ENCODE data around the gene METAP1D.

DNA sequence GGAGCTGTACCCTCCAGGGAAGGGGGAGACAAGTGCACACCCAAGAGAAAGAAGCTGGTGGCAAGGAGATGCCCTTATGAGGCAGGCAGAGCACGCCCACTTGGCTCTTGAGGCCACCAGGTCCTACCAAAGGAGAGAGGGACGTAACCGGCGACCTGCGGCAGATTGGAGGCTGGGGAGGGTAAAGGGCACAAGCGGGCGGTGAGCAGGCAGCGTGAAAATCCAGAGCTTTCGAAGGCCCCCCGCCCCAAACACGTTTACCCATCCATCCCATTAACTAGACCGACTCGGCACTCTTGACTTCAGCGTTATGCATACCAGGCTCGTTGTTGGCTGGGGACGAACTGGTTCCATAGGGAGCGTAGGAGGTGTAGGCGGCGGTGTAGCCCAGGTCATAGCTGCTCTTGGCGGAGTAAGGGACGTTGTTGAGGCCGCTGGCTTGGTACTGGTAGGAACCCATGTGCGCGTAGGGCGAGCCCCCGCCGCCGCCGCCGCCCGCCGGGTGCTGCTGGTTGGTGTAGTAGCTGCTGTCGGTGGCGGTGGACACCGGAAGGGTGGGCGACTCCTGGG lies 102.2 kb downstream of the METAP1D start:
- TF ChIP-seq, protein P1, sequence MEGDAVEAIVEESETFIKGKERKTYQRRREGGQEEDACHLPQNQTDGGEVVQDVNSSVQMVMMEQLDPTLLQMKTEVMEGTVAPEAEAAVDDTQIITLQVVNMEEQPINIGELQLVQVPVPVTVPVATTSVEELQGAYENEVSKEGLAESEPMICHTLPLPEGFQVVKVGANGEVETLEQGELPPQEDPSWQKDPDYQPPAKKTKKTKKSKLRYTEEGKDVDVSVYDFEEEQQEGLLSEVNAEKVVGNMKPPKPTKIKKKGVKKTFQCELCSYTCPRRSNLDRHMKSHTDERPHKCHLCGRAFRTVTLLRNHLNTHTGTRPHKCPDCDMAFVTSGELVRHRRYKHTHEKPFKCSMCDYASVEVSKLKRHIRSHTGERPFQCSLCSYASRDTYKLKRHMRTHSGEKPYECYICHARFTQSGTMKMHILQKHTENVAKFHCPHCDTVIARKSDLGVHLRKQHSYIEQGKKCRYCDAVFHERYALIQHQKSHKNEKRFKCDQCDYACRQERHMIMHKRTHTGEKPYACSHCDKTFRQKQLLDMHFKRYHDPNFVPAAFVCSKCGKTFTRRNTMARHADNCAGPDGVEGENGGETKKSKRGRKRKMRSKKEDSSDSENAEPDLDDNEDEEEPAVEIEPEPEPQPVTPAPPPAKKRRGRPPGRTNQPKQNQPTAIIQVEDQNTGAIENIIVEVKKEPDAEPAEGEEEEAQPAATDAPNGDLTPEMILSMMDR (IDR thresholded peaks at IDR 0.05): no peak
- no peak for TF ChIP-seq POLR2A (IDR thresholded peaks at IDR 0.05)
- TF ChIP-seq EP300 (IDR thresholded peaks at IDR 0.05): no peak

All from stomach (tissue), 4 donors.